AML-193 (cell line): ENCODE results near the gene KIF26B.

ENCODE experiments used
- DNase-seq, 2 experiments: peaks; one replicate each; lab custom pipeline; 2025; lab: John Stamatoyannopoulos, UW

KIF26B gene

GRCh38 chr1:245241526-245242130, 86.8 kb downstream of the KIF26B start:
- no peak for DNase-seq

DNA sequence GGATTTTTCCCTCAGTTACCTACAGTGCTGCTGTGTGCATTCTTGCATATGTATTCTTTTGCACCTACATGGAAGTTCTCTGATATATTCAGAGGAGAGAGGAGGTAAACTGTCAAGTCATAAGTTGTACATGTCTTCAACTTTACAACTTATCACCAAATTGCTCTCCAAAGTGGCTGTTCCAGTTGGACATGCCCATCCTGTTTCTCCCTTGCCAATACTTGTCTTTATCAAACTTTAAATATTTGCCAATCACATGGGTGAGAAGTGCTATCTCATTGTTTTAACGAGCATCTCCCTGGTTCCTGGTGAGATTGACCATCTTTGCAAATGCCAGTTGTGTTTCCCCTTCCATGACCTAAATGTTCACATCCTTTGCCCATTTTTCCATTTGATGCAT, 88.2 kb downstream of the KIF26B start:
- no peak for DNase-seq

DNA sequence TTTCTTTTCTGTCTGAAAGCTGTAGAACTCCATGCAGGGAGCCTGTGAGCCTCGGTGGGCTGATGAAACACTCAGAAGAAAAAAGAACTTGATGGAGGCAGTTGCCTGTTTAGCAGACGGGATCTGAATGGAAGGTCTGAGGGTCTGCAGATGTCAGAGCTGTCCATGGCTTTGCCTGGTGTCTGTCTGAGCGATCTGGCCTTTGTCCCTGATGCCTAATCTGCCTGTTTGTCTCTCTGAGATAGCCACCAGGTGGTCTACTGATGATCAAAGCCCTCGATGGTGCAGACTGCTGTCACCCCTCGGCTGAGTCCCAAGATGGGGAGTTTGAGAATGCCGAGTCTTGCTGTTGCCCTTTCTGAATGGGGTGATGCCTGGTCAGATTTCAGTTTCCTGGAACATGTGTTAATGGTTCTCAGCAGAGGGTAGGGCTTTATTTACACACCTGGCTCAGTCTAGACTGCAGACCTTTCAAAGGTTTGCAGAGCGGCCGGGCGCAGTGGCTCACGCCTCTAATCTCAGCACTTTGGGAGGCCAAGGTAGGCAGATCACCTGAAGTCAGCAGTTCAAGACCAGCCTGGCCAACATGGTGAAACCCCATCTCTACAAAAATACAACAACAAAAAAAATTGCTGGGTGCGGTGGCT, 90.4 kb downstream of the KIF26B start:
- DNase-seq: no peak

- no peak for DNase-seq
Measured at GRCh38 chr1:245246433-245246832, 91.6 kb downstream of the KIF26B start.

DNA sequence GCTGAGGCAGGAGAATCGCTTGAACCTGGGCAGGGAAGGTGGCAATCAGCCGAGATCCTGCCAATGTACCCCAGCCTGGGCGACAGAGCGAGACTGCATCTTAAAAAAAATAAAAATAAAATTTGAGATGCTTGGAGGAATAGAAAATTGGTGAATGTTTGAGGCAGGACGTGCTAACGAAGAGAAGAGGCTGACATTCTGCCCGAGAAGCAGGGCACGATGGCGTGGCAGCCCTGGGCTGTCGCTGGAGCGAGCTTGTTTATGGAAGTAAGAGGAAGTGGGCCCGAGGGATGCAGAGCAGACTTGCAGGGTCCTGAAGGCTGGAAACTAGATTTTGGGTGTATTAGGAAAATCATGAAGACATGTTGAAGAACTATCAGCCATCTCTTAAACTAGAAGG, 92.6 kb downstream of the KIF26B start:
- DNase-seq: no peak

DNA sequence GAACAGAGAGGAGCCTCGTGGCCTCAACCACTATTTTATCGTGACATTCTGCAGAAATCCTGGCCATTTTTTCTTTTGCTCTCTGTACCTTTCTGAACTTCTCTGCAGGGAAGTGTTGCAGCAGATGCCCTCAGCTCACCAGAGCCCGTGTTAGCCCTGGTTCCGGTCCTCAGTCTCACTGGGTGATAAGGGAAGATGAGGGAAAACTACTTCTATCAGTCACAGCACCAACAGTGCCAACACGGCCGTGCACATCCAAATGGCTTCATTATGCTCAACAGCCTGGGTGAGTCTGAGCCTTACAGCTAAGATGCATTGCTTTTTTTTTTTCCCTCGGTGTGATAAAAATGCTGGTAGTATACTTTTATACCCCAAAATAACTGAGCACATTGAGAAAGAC, 93.0 kb downstream of the KIF26B start:
- no peak for DNase-seq

GRCh38 chr1:245248231-245248731, 93.5 kb downstream of the KIF26B start:
- DNase-seq: no peak

- peak; percentile 7 to 15 for DNase-seq
Measured at GRCh38 chr1:245255783-245256182, 101.0 kb downstream of the KIF26B start.

DNA sequence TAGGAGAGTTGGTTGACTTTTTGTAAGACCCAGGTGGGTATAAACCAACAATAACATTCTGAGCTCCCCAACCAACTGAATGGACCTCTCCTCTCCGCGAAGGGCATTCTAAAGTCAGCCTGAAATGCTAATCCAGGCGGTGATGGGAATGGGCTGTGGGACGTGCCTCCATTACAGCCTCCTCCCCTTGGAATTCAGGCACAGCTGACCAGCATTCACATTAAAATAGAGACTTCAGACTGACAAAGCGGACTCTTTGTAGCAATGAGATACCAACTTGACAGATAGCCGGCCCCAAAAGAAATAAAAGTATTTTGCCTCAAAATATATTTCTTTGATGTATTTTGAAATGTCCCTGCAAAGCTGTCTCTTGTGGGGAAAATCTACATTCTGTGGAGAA, 101.7 kb downstream of the KIF26B start:
- no peak for DNase-seq

- DNase-seq: no peak
Measured at GRCh38 chr1:245258271-245258920, 103.6 kb downstream of the KIF26B start.

GRCh38 chr1:245260110-245260882, 105.5 kb downstream of the KIF26B start:
- no peak for DNase-seq

DNA sequence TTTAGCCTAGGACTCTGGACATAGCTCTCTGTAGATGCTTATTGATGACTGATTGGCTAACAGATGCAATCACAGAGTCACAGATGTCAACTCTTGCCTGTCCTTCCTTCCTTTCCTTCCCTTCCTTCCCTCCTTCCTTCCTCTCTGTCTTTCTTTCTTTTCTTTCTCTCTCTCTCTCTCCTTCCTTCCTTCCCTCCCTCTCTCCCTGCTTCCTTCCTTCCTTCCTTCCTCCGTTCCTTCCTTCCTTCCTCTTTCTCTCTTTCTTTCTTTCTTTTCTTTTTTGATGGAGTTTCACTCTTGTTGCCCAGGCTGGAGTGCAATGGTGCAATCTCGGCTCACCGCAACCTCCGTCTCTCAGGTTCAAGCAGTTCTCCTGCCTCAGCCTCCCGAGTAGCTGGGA, 106.1 kb downstream of the KIF26B start:
- no peak for DNase-seq

DNA sequence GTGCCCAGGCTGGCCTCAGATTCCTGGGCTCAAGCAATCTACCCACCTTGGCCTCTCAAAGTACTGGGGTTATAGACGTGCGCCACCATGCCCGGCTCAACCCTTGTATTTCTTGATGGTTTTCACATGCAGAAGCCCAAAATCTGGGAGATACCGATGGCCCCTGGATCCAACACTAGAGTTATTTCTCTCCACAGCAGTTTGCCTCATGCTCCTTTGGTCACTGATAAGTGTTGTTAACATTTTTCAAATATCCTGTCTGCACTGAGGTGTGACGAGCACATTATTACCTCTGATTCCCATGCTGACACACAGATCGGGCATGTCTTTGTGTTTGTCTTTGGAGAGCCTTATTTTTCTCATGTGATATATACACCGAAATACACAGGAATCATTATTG, 107.0 kb downstream of the KIF26B start:
- no peak for DNase-seq

DNA sequence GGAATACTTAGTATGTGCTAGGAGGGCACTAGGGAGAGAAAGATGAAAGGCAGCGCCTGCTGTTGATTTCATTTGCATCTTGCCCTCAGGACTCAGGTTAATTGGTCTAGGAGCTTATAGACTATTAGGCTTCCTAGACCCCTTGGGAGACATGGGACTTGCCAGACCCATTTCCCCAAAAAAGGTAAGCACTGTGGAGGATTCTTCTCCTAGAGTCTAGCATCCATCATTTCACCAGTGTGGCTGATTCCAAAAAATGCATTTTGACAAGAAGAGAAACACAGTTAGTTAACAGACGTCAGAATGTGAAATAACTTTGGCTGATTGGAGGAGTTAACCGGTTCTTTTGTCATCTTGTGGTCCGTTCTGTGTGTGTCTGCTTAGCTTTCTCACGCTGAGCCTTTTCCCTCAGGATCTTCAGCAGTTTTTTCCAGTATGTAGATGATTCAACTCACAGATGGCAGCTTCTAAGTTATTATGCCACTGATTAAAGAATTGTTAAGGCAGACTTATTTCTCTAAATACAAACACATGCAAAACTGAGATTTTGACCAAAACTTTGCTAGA, 108.8 kb downstream of the KIF26B start:
- no peak for DNase-seq

DNA sequence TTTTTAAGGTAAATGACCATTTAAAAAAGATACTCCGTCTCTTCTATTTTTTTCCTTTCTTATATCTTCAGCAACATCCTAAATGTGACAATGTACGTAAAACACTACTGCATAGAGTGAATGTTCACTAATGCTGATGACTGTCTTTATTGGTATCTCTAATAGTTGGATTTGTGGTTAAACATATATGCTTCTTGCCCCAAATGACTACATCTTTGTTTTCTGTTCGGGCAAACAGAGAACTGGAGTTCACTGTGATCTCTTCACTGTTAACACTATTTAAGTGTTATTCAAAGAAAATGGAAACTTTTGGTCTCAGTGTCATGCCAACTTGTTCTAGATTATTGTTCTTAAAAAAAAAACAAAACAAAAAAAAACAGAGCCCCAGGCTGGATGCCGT, 109.4 kb downstream of the KIF26B start:
- DNase-seq: no peak

GRCh38 chr1:245266105-245266504, 111.3 kb downstream of the KIF26B start:
- no peak for DNase-seq

DNA sequence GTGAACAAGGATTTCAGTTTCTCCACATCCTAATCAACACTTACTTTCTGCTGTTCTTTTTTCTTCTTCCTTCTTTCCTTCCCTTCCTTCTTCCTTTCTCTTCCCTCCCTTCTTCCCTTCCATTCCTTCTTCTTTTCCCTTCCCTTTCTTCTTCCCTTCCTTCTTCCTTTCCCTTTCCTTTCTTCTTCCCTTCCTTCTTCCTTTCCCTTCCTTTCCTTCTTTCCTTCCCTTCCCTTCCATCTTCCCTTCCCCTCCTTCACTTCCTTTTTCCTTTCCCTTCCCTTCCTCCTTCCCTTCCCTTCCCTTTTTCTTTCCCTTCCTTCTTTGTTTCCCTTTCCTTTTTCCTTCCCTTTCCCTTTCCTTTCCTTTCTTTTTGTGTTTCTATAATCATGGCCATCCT, 115.3 kb downstream of the KIF26B start:
- no peak for DNase-seq

DNA sequence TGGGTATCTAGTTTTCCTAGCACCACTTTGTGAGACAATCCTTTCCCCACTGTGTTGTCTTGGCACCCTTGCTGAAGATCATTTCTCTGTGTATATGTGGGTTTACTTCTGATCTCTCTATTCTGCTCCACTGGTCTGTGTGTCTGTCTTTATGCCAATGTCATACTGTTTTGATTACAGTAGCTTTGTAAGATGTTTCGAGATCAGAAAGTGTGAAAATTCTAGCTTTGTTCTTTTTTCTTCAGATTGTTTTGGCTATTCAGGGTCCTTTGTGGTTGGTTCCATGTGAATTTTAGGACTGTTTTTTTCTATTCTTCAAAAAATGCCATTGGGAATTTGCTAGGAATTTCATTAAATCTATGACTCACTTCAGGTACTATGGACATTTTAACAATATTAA, 116.2 kb downstream of the KIF26B start:
- no peak for DNase-seq

DNA sequence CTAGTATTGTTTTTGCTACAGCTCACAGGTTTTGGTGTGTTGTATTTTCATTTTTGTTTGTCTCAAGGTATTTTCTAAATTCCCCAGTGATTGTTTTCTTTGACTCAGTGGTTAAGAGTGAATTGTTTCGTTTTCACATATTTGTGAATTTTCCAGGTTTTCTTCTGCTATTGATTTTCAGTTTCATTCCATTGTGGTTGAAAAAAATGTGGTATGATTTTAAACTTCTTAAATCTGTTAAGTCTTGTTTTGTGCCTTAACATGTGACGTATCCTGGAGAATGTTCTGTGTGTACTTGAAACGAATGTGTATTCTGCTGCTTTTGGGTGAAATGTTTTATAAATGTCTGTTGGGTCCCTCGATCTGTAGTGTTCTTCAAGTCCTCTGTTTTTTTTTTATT, 117.9 kb downstream of the KIF26B start:
- DNase-seq: no peak

DNA sequence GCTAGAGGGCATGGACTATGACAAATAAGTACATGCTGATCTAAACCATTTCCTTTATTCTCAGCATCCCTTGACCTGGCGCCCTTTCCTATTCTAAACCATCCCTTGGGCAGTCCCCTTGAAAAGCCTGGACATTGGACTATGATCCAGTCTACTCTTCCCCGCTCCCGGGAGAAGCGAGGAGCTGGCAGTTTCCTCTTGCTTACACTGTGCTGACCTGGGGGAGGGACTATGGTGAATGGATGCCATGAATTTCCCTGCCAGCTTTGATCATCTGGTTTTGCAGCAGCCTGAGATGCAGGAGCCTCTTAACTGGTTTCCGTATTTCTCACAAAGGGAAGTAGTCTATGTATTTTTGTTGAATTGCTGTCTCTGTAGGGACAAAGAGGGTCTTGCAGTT, 121.7 kb downstream of the KIF26B start:
- DNase-seq: no peak

GRCh38 chr1:245277276-245277675, 122.5 kb downstream of the KIF26B start:
- no peak for DNase-seq

GRCh38 chr1:245278846-245279245, 124.1 kb downstream of the KIF26B start:
- no peak for DNase-seq
